ENCODE results near the gene TJP1. TPM values are rescaled to one million over a fixed set of nuclear protein-coding genes. Genes with fewer than 3 reads are reported as not detected.
"Not testable (repeated sequence)": the region's sequence is repeated elsewhere in the genome, so short reads cannot be mapped to it uniquely, and the experiment has no call there.

Gene TJP1
- total RNA-seq, 1 donor from 2014 or later: 89.3 TPM

DNA sequence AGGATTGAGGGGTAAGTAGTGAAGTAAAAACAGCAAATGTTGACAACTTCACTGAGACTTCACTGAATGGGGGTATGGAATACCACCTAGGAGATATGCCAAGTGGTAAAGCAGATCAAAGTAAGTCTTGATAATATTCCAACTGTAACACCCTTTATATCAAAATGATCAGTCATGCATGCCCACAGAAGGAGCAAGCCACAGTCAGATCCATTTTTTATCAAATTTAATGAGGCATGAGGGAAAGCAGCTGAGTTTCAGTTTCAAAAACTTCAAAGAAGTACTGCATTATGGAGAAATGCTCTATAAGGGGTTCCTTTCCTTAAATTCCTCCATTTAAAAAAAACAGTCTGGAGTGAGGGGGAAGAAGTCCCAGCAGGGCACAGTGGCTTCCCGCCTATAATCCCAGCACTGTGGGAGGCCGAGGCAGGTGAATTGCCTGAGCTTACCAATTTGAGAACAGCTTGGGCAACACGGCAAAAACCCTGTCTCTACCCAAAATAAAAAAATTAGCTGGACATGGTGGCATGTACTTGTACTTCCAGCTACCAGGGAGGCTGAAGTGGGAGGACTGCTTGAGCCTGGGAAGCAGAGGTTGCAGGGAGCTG lies 56.9 kb downstream of the TJP1 start:
- no peaks in the 10 kb centered on the region for H3K9me3 Mint-ChIP-seq
- H3K4me1 Mint-ChIP-seq (ENCODE audit: unreplicated experiment): peaks cover 6% of the 10 kb centered on the region
- peaks cover 55% of the 10 kb centered on the region for H3K36me3 Mint-ChIP-seq
- no peak for DNase-seq (ENCODE audit: extremely low spot score, unreplicated experiment)
- TF ChIP-seq, protein P1, sequence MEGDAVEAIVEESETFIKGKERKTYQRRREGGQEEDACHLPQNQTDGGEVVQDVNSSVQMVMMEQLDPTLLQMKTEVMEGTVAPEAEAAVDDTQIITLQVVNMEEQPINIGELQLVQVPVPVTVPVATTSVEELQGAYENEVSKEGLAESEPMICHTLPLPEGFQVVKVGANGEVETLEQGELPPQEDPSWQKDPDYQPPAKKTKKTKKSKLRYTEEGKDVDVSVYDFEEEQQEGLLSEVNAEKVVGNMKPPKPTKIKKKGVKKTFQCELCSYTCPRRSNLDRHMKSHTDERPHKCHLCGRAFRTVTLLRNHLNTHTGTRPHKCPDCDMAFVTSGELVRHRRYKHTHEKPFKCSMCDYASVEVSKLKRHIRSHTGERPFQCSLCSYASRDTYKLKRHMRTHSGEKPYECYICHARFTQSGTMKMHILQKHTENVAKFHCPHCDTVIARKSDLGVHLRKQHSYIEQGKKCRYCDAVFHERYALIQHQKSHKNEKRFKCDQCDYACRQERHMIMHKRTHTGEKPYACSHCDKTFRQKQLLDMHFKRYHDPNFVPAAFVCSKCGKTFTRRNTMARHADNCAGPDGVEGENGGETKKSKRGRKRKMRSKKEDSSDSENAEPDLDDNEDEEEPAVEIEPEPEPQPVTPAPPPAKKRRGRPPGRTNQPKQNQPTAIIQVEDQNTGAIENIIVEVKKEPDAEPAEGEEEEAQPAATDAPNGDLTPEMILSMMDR (conservative IDR thresholded peaks at IDR 0.05): no peak
- no peak overlapping the region for H3K4me3 Mint-ChIP-seq
- no peak overlapping the region for H3K27ac Mint-ChIP-seq
- H3K27me3 Mint-ChIP-seq: no peaks in the 10 kb centered on the region

DNA sequence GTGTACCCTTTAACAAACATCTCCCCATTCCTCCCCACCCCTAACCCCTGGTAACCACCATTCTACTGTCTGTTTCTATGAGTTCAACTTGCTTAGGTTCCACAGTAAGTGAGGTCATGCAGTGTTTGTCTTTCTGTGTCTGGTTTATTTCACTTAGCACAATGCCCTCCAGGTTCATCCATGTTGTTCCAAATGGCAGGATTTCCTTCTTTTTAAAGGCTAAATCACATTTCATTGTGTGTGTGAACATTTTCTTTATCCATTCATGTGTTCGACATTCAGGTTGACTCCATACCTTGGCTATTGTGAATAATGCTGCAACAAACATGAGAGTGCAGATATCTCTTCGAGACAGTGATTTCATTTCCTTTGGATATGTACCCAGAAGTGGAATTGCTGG lies 62.7 kb downstream of the TJP1 start:
- H3K9me3 Mint-ChIP-seq: no peaks in the 10 kb centered on the region
- no peak overlapping the region for H3K27ac Mint-ChIP-seq
- TF ChIP-seq, protein P1 (conservative IDR thresholded peaks at IDR 0.05): no peak
- H3K36me3 Mint-ChIP-seq: peaks cover 24% of the 10 kb centered on the region
- H3K4me1 Mint-ChIP-seq (ENCODE audit: unreplicated experiment): peaks cover 21% of the 10 kb centered on the region
- no peak overlapping the region for H3K4me3 Mint-ChIP-seq
- DNase-seq (ENCODE audit: extremely low spot score, unreplicated experiment): no peak
- no peaks in the 10 kb centered on the region for H3K27me3 Mint-ChIP-seq

DNA sequence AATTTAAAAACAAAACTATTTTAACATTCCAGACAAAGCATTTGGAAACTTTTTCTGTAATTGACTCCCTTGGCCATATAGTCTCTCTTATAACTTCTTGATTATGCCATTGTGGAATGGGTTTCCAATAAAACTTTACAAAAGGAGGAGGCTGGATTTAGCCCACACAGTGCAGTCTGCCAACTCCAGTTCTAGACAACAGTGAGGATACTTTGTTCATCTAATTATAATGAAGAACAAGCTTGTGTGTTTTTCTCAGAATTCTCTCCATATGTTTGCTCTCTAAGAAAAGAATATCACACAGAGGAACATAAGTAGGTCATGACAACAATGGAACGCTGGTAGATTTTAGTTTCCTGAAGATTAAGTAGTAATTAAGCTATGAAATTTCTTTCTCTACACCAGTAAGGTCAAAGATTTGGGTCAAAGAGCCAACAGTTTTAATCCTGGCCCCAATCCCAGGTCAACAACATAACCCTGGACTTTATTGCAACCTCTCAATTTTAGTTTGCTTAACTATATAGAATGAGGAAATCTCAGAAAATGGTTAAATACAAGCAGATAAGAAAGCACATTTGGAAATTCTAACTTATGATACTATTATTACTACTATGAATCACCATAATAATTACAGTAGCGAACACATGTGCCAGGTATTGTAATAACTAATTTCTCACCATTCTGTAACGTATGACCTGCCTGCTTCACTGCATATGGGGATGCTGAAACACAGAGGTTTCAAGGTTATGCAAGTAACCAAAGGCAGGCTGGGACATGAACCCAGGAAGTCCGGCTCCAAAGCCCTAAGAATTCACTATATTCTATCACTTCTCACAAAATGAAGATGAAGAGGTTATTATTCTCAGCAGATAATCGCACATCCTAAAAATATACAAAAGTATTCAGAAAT lies 65.7 kb downstream of the TJP1 start:
- Mint-ChIP-seq H3K36me3 (peaks cover 12% of the 10 kb centered on the region), H3K9me3 (no peaks in the 10 kb centered on the region), H3K4me1 (ENCODE audit: unreplicated experiment) (peaks cover 15% of the 10 kb centered on the region), H3K27ac (no peak overlapping the region), H3K4me3 (no peak overlapping the region), H3K27me3 (no peaks in the 10 kb centered on the region)
- TF ChIP-seq, protein P1 (conservative IDR thresholded peaks at IDR 0.05): no peak
- no peak for DNase-seq (ENCODE audit: extremely low spot score, unreplicated experiment)

DNA sequence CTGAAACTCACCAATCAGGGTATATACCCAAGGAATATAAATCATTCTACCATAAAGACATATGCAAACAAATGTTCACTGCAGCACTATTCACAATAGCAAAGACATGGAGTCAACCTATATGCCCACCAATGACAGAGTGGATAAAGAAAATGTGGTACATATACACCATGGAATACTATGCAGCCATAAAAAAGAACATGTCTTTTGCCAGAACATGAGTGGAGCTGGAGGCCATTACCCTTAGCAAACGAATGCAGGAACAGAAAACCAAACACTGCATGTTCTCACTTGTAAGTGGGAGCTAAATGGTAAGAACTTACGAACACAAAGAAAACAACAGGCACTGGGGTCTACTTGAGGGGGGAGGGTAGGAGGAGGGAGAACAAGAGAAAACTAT lies 68.3 kb downstream of the TJP1 start:
- not testable (repeated sequence) for DNase-seq (ENCODE audit: extremely low spot score, unreplicated experiment); H3K27me3 Mint-ChIP-seq; H3K27ac Mint-ChIP-seq; H3K4me3 Mint-ChIP-seq; H3K9me3 Mint-ChIP-seq
- Mint-ChIP-seq H3K4me1 (ENCODE audit: unreplicated experiment) (peaks cover 15% of the 10 kb centered on the region), H3K36me3 (peaks cover 21% of the 10 kb centered on the region)

DNA sequence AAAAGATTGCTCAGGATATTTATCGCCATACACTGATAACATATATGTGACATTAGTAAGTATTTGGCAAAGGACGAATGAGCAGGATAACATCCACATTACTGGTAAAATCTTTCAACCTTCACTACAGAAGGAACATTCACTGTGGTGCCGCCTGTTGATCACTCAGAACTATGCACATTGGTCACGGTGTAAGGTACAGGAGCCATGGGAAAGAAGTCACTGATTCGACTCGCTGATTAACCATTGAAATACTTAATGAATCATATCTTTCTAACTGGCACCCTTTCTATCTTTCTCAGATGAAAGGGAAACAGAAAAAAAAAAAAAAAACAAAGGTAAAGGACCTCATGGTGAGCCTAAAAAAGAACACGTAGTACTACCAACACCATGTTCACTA lies 68.8 kb downstream of the TJP1 start:
- no peak overlapping the region for H3K4me3 Mint-ChIP-seq
- H3K9me3 Mint-ChIP-seq: no peaks in the 10 kb centered on the region
- DNase-seq (ENCODE audit: extremely low spot score, unreplicated experiment): no peak
- no peaks in the 10 kb centered on the region for H3K27me3 Mint-ChIP-seq
- H3K36me3 Mint-ChIP-seq: peaks cover 21% of the 10 kb centered on the region
- H3K4me1 Mint-ChIP-seq (ENCODE audit: unreplicated experiment): peaks cover 15% of the 10 kb centered on the region
- TF ChIP-seq, protein P1 (conservative IDR thresholded peaks at IDR 0.05): no peak
- no peak overlapping the region for H3K27ac Mint-ChIP-seq

DNA sequence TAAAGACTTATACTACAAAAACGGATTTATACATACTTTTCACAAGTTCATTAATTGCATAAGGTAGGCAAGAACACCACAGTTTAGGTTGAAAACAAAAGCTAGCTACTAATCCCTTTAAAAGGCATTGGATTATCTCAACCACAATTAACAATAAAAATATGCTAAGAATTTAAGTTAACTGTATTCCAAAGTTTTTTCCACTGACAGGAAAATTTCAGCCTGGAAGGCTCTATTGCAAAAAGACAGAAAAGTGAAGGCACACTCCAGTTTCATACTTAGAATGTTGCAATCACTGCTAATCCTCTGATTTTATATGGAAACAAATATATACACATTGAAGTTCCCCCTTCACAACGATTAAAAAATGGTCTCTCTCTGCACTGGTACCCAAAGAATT lies 71.5 kb downstream of the TJP1 start:
- no peak for DNase-seq (ENCODE audit: extremely low spot score, unreplicated experiment)
- H3K27ac Mint-ChIP-seq: no peak overlapping the region
- H3K4me3 Mint-ChIP-seq: no peak overlapping the region
- no peaks in the 10 kb centered on the region for H3K9me3 Mint-ChIP-seq
- H3K4me1 Mint-ChIP-seq (ENCODE audit: unreplicated experiment): no peaks in the 10 kb centered on the region
- peaks cover 22% of the 10 kb centered on the region for H3K36me3 Mint-ChIP-seq
- TF ChIP-seq, protein P1 (conservative IDR thresholded peaks at IDR 0.05): no peak
- H3K27me3 Mint-ChIP-seq: no peaks in the 10 kb centered on the region
